ENCODE measurements around the gene AKAP9.
"Not testable (repeated sequence)": the region's sequence is repeated elsewhere in the genome, so short reads cannot be mapped to it uniquely, and the experiment has no call there.

The AKAP9 gene

DNA sequence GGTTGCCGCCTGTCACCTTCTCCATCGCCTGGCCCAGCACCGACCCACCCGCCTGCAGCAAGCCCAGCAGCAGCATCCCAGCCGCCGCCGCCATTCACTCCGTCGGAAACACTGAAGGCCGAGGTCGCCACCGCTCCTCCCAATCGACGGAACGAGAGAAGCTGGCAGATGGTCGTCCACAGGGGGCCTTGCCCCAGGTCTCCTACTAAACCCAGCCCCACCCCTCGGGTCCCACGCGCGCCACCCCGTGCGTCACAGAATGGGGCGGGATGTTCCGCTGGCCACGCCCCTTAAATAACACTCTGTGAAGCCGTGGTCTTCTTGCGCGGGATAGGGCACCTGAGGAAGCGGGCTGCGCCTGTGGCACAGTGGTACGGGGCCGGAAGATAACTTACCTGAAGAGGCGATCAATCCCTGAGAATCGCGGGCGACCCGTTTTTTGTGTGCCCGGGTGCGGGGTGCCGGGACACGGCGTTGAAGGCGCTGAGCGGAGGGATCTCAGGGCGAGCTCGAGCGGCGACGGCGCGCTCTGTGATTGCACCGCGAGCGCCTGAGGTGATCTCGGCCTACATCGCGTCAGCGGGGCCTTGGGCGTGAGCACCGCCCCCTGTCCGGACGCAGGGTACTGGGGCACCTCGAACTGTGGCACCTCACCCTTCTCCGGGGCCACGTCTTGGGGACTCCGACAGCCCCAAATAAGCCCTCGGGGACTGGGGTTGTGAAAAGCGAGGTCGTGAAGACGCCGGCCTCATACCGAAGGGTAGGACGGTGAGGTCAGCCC, 193.8 kb downstream of the AKAP9 start, which contains the start of gene CYP51A1:
Gene CYP51A1, minus strand, starts transcription at position 207 of the 781 bp plus-strand sequence. Its CDS starts 113 bp downstream, at position 94.
- TF ChIP-seq Cebpa-rat (IDR thresholded peaks at IDR 0.05), result no peak
- Histone ChIP-seq H3K27ac (peak within 1 kb of the TSS; percentile 91), H3K27me3 (no peaks in the 10 kb centered on the region), H3K9ac (peak within 1 kb of the TSS; percentile 87), H3K4me1 (peaks cover 26% of the 10 kb centered on the region), H3K4me3 (peak within 1 kb of the TSS; percentile 89), H3K4me2 (peak within 1 kb of the TSS; percentile 83), H3K9me3 (no peaks in the 10 kb centered on the region; the same call in 1 of the 2 replicates), H3K36me3 (peaks cover 18% of the 10 kb centered on the region), H4K20me1 (peaks cover 19% of the 10 kb centered on the region; the same call in 1 of the 2 replicates)

DNA sequence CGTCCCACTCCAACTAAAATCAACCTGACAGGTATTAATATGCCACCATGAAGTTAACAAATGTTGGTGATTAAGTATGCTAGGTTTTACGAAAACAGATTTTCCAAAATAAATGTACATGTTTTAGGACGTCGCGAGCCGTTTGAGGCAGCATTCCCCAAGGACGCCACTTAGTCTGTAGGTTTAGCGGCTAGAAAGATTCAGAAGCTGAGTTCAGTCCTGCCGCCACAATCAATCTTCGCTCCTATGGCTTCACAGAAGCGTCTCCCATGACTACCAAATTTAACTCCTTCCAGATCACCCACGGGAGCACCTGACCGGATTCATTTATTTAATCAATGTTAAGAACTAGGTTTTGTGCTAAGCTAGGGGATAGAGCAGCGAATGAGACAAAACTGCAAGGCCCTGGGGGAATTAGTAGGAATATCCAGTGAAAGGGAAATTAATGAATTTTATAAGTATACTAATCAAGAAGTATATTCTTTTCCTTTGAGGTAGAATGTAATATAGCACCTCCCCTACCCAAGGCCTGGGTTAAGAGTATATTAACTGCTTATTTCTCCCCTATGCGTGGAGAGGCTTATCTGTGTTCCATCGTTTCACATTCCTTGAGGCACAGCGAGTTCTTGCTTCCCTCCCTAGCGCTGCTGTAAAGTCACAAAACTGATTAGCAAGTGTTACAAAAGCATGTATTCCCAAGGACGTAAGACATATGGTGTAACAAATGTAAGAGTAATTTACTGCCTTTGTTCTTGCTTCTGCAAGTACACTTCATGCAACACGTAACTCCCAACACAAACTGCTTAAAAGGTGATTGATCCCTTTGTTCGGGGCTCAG, 194.6 kb downstream of the AKAP9 start:
- peaks cover 19% of the 10 kb centered on the region; the same call in 1 of the 2 replicates for H4K20me1 ChIP-seq
- no peaks in the 10 kb centered on the region for H3K27me3 ChIP-seq
- peak overlapping the region; percentile 87 for H3K9ac ChIP-seq
- TF ChIP-seq Cebpa-rat (IDR thresholded peaks at IDR 0.05), result no peak
- H3K36me3 ChIP-seq, result peaks cover 10% of the 10 kb centered on the region
- H3K4me2 ChIP-seq, result peak overlapping the region; percentile 83
- peak overlapping the region; percentile 89 for H3K4me3 ChIP-seq
- peaks cover 26% of the 10 kb centered on the region for H3K4me1 ChIP-seq
- peak overlapping the region; percentile 91 for H3K27ac ChIP-seq
- H3K9me3 ChIP-seq, result no peaks in the 10 kb centered on the region; the same call in 1 of the 2 replicates

DNA sequence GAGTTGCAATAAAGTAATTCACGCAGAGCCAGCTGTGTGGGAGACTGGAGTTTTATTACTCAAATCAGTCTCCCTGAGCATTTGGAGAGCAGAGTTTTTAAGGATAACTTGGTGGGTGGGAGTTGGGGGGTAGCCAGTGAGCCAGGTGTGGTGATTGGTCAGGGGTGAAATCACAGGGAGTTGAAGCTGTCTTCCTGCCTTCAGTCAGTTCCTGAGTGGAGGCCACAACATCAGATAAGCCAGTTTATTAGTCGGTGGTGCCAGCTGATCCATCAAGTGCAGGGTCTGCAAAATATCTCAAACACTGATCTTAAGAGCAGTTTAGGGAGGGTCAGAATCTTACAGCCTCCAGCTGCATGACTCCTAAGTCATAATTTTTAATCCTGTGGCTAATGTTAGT, 196.9 kb downstream of the AKAP9 start:
- H3K9me3 ChIP-seq, result no peaks in the 10 kb centered on the region; the same call in 1 of the 2 replicates
- no peak overlapping the region for H3K9ac ChIP-seq
- TF ChIP-seq Cebpa-rat (IDR thresholded peaks at IDR 0.05), result no peak
- peaks cover 18% of the 10 kb centered on the region for H3K4me1 ChIP-seq
- H3K36me3 ChIP-seq, result no peaks in the 10 kb centered on the region
- H3K4me3 ChIP-seq, result no peak overlapping the region
- no peak overlapping the region for H3K27ac ChIP-seq
- H3K4me2 ChIP-seq, result no peak overlapping the region
- no peaks in the 10 kb centered on the region for H3K27me3 ChIP-seq
- H4K20me1 ChIP-seq, result 0 out of 2 replicates have a peak, but pooled peaks cover under 1% of the 10 kb centered on the region

DNA sequence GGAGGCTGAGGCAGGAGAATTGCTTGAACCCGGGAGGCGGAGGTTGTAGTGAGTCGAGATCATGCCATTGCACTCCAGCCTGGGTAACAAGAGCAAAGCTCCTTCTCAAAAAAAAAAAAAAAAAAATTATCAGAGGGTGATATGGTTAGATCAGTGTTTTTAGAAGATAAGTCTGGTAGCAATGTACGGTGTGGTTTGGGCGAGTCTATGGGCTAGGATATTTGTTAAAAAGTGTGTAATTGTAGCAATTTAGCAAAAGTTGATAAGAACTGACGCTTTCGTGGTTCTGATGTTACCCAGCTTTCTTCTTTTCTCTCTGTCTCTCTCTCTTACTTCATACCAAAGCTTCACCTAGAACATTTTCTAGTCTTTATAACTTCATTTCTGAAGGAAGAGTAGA, 200.5 kb downstream of the AKAP9 start:
- no peak overlapping the region for H3K4me3 ChIP-seq
- H3K36me3 ChIP-seq, result no peaks in the 10 kb centered on the region
- H4K20me1 ChIP-seq, result no peaks in the 10 kb centered on the region
- H3K9ac ChIP-seq, result no peak overlapping the region
- H3K4me1 ChIP-seq, result no peaks in the 10 kb centered on the region
- no peaks in the 10 kb centered on the region; the same call in 1 of the 2 replicates for H3K9me3 ChIP-seq
- H3K4me2 ChIP-seq, result no peak overlapping the region
- no peak for TF ChIP-seq Cebpa-rat (IDR thresholded peaks at IDR 0.05)
- H3K27ac ChIP-seq, result no peak overlapping the region
- no peaks in the 10 kb centered on the region for H3K27me3 ChIP-seq

DNA sequence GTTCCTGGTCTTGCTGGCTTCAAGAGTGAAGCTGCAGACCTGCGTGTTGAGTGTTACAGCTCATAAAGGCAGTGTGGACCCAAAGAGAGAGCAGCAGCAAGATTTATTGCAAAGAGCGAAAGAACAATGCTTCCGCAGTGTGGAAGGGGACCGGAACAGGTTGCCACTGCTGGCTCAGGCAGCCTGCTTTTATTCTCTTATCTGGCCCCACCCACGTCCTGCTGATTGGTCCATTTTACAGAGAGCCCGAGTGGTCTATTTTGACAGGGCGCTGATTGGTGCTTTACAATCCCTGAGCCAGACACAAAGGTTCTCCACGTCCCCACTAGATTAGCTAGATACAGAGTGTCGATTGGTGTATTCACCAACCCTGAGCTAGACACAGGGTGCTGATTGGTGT, 202.1 kb downstream of the AKAP9 start:
- not testable (repeated sequence) for H3K4me2 ChIP-seq, H3K9ac ChIP-seq, H3K36me3 ChIP-seq, H3K4me1 ChIP-seq, H3K27me3 ChIP-seq, H3K4me3 ChIP-seq, H3K27ac ChIP-seq, H3K9me3 ChIP-seq, H4K20me1 ChIP-seq

DNA sequence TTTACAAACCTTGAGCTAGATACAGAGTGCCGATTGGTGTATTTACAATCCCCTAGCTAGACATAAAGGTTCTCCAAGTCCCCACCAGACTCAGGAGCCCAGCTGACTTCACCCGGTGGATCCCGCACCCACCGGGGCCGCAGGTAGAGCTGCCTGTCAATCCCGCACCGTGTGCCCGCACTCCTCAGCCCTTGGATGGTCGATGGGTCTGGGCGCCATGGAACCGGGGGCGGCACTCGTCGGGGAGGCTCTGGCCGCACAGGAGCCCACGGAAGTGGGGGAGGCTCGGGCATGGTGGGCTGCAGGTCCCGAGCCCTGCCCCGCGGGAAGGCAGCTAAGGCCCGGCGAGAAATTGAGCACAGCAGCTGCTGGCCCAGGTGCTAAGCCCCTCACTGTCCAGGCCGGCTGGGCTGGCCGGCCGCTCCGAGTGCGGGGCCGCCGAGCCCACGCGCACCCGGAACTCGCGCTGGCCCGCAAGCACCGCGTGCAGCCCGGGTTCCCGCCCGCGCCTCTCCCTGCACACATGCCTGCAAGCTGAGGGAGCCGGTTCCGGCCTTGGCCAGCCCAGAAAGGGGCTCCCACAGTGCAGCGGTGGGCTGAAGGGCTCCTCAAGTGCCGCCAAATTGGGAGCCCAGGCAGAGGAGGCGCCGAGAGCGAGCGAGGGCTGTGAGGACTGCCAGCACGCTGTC, 202.7 kb downstream of the AKAP9 start:
- H3K4me3 ChIP-seq, H3K27ac ChIP-seq, H3K4me2 ChIP-seq, H3K9me3 ChIP-seq, H3K9ac ChIP-seq, H4K20me1 ChIP-seq, H3K36me3 ChIP-seq, H3K4me1 ChIP-seq, H3K27me3 ChIP-seq: not testable (repeated sequence)

DNA sequence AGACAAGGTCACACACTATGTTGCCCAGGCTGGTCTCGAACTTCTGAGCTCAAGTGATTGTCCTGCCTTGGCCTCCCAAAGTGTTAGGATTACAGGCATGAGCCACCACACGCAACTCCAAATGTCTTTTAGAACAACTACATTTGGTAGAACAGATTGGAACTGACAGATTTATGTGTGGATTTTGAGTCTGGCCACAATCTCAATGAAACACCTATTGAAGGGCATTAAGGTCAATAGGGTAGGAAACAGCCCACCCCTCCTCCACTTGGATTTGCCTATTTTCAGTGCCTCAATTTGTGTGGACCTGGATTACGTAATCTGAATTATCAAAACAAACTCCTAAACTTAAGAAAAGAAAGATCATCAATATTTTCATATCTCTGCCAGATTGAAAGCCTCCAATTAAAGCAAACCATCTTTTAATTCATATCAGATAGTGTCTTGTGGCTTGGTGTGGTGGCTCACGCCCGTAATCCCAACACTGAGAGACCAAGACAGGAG, 209.1 kb downstream of the AKAP9 start:
- Histone ChIP-seq H3K4me3 (no peak overlapping the region), H3K4me2 (no peak overlapping the region), H3K27me3 (no peaks in the 10 kb centered on the region), H3K9ac (no peak overlapping the region), H3K9me3 (no peaks in the 10 kb centered on the region), H3K36me3 (no peaks in the 10 kb centered on the region), H3K4me1 (no peaks in the 10 kb centered on the region), H3K27ac (no peak overlapping the region), H4K20me1 (no peaks in the 10 kb centered on the region)
- TF ChIP-seq Cebpa-rat (IDR thresholded peaks at IDR 0.05), result no peak; the same call in 1 of the 2 replicates

DNA sequence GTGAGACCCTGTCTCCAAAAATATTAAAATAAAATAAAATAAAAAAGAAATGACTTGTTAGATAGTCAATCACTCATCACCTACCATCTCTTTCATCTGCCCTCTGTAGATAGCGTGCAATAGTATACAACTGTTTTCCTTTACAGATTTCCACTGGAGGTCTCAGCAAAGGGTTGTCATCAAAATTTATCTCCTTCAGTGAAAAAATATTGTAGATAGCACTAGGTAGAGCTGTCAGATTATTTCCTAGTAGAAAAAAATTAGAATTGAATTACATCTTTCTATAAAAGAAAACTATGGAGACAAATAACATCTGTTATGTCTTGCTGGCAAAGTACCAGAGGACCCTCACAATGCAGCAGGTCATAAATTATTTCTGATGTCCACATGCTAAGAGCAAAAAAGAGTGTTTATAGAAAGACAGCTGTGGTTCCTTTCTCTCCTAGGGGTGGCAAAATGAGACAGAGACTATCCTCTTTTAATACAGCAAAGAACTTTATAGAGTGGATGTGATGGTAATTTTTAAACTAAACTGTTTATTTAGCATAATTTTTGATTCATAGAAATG, 209.9 kb downstream of the AKAP9 start:
- H4K20me1 ChIP-seq, result no peaks in the 10 kb centered on the region
- no peak for TF ChIP-seq Cebpa-rat (IDR thresholded peaks at IDR 0.05)
- H3K27me3 ChIP-seq, result no peaks in the 10 kb centered on the region
- no peak overlapping the region for H3K4me2 ChIP-seq
- no peak overlapping the region for H3K27ac ChIP-seq
- no peak overlapping the region for H3K4me3 ChIP-seq
- H3K9me3 ChIP-seq, result no peaks in the 10 kb centered on the region
- no peak overlapping the region for H3K9ac ChIP-seq
- H3K36me3 ChIP-seq, result no peaks in the 10 kb centered on the region
- H3K4me1 ChIP-seq, result no peaks in the 10 kb centered on the region

DNA sequence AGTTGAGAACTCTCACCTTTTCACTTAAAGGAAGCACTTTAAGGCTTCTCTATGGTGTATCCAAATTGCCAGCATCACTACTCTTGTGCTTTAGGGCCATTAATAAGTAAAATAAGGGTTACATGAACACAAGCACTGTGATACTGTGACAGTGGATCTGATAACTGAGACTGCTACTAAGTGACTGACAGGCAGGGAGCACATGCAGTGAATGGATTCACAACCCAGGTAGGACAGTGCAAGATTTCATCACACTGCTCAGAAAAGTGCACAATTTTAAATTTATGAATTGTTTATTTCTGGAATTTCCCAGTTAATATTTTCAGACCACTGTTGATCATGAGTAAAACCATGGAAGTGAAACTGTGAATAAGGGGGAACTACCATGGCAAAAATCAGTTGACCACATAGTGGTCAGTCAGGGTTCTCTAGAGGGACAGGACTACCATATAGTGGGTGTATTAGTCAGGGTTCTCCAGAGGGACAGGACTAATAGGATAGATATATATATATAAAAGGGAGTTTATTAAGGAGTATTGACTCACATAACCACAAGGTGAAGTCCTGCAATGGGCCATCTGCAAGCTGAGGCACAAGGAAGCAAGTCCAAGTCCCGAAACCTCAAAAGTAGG, 214.6 kb downstream of the AKAP9 start:
- Histone ChIP-seq H3K27me3 (no peaks in the 10 kb centered on the region), H3K27ac (no peak overlapping the region), H3K9me3 (no peaks in the 10 kb centered on the region), H3K36me3 (no peaks in the 10 kb centered on the region), H3K4me2 (no peak overlapping the region), H3K4me1 (no peaks in the 10 kb centered on the region), H3K4me3 (no peak overlapping the region), H3K9ac (no peak overlapping the region), H4K20me1 (no peaks in the 10 kb centered on the region)
- no peak for TF ChIP-seq Cebpa-rat (IDR thresholded peaks at IDR 0.05)

All from BLaER1 (cell line).